GM23338 (cell line): Measurements from ENCODE around the gene IFT74. TPM values are rescaled to one million over a fixed set of nuclear protein-coding genes. Genes with fewer than 3 reads are reported as not detected.

Experiments used
- ATAC-seq: fragments of 200-7000 bp; cut with Tn5 transposase; 3 replicates; pipeline ENCODE4 v1.9.1; 2020
- DNase-seq: peaks from one replicate; pipeline ENCODE4 v3.0.0-alpha.2; 2015; ENCODE audit warnings: low spot score
- H2AFZ ChIP-seq: fragments of 200-600 bp; sonication (generic); 2 replicates; pipeline ENCODE4 v1.8.0; 2016; ENCODE audit warnings: antibody characterized with exemption, mild to moderate bottlenecking, moderate library complexity
- H3F3A ChIP-seq: fragments of 200-600 bp; sonication (generic); replicated peaks from 2 replicates; pipeline ENCODE4 v1.8.0; 2017; ENCODE audit warnings: antibody characterized with exemption, mixed run types, low read depth
- H3K27ac ChIP-seq: fragments of 200-600 bp; sonication (generic); 2 replicates; pipeline ENCODE4 v1.6.1; 2016; ENCODE audit warnings: low read depth
- H3K27me3 ChIP-seq: fragments of 200-600 bp; sonication (generic); 2 replicates; pipeline ENCODE4 v1.8.0; 2016; ENCODE audit warnings: mild to moderate bottlenecking, mixed run types, moderate library complexity; ENCODE audit not compliant: insufficient read depth
- H3K36me3 ChIP-seq: fragments of 200-600 bp; sonication (generic); 2 replicates; pipeline ENCODE4 v1.8.0; 2016; ENCODE audit warnings: mild to moderate bottlenecking; ENCODE audit not compliant: insufficient read depth
- H3K4me1 ChIP-seq: fragments of 200-600 bp; sonication (generic); 2 replicates; pipeline ENCODE4 v1.8.0; 2016; ENCODE audit warnings: mild to moderate bottlenecking, moderate library complexity; ENCODE audit not compliant: insufficient read depth
- H3K4me2 ChIP-seq: fragments of 200-600 bp; sonication (generic); 2 replicates; pipeline ENCODE4 v1.7.1; 2017; ENCODE audit warnings: mixed run types
- H3K4me3 ChIP-seq: fragments of 200-600 bp; sonication (generic); 2 replicates; pipeline ENCODE4 v1.6.1; 2016; ENCODE audit warnings: mixed run types
- H3K79me2 ChIP-seq: fragments of 200-600 bp; sonication (generic); replicated peaks from 2 replicates; pipeline ENCODE4 v1.8.0; 2017; ENCODE audit warnings: mild to moderate bottlenecking; ENCODE audit not compliant: insufficient read depth
- H3K9me2 ChIP-seq: fragments of 200-600 bp; sonication (generic); 2 replicates; pipeline ENCODE4 v1.8.0; 2017; ENCODE audit not compliant: insufficient read depth
- H4K20me1 ChIP-seq: fragments of 200-600 bp; sonication (generic); replicated peaks from 2 replicates; pipeline ENCODE4 v1.8.0; 2017; ENCODE audit warnings: mild to moderate bottlenecking; ENCODE audit not compliant: insufficient read depth
- H3K27ac Mint-ChIP-seq: 2 replicates; pipeline ENCODE4 v1.8.0; 2020; ENCODE audit warnings: inconsistent platforms, mild to moderate bottlenecking, moderate library complexity, mixed read lengths
- H3K27me3 Mint-ChIP-seq: 3 replicates; pipeline ENCODE4 v1.8.0; 2022; ENCODE audit warnings: low read depth, mild to moderate bottlenecking, moderate library complexity, mixed read lengths, inconsistent platforms; ENCODE audit not compliant: insufficient read depth, poor library complexity
- H3K36me3 Mint-ChIP-seq: 3 replicates; pipeline ENCODE4 v1.8.0; 2021; ENCODE audit warnings: low read depth, mild to moderate bottlenecking, inconsistent platforms, moderate library complexity, mixed read lengths
- H3K4me1 Mint-ChIP-seq: 3 replicates; pipeline ENCODE4 v1.8.0; 2020; ENCODE audit warnings: mild to moderate bottlenecking, inconsistent platforms, mixed read lengths
- H3K4me3 Mint-ChIP-seq: 3 replicates; pipeline ENCODE4 v1.8.0; 2021; ENCODE audit warnings: moderate library complexity, mild to moderate bottlenecking, inconsistent platforms, mixed read lengths
- H3K9me3 Mint-ChIP-seq: 3 replicates; pipeline ENCODE4 v1.8.0; 2020; ENCODE audit warnings: moderate library complexity, mild to moderate bottlenecking, inconsistent platforms, mixed read lengths
- CREB1 ChIP-seq: fragments of 250-450 bp; sonication (Bioruptor Pico); IDR thresholded peaks from 2 replicates; pipeline ENCODE4 v1.5.0; 2020; ENCODE audit warnings: low read depth, mild to moderate bottlenecking, moderate library complexity
- CTCF ChIP-seq, 2 experiments: fragments of 200-600 bp in 1 of 2; sonication (generic) in 1 of 2; conservative IDR thresholded peaks; 2 replicates each; pipeline versions ENCODE4 v1.5.1 to v1.6.1; 2016 to 2017; ENCODE audit warnings: antibody characterized with exemption in 2 of 2, low read depth in 2 of 2, mild to moderate bottlenecking in 2 of 2, moderate library complexity in 1 of 2
- ETS1 ChIP-seq: IDR thresholded peaks from 2 replicates; pipeline ENCODE4 v1.6.1; 2016; ENCODE audit warnings: antibody characterized with exemption
- EZH2 ChIP-seq: fragments of 200-600 bp; sonication (generic); IDR thresholded peaks from one replicate; pipeline ENCODE4 v1.8.0; 2017; ENCODE audit warnings: antibody characterized with exemption, mild to moderate bottlenecking, low read depth; ENCODE audit not compliant: unreplicated experiment
- EZH2phosphoT487 ChIP-seq: fragments of 200-600 bp; sonication (generic); IDR thresholded peaks from one replicate; pipeline ENCODE4 v1.8.1; 2018; ENCODE audit warnings: antibody characterized with exemption; ENCODE audit not compliant: unreplicated experiment
- JUNB ChIP-seq: IDR thresholded peaks from one replicate; pipeline ENCODE4 v1.6.1; 2016; ENCODE audit warnings: antibody characterized with exemption; ENCODE audit not compliant: unreplicated experiment
- NANOG ChIP-seq: IDR thresholded peaks from 2 replicates; pipeline ENCODE4 v1.6.1; 2016; ENCODE audit warnings: antibody characterized with exemption, borderline replicate concordance
- POLR2AphosphoS5 ChIP-seq: IDR thresholded peaks from 2 replicates; pipeline ENCODE4 v1.6.1; 2016; ENCODE audit warnings: antibody characterized with exemption, low read depth
- REST ChIP-seq: IDR thresholded peaks from one replicate; pipeline ENCODE4 v1.6.1; 2018; ENCODE audit warnings: antibody characterized with exemption; ENCODE audit not compliant: unreplicated experiment
- STAT1 ChIP-seq: IDR thresholded peaks from one replicate; pipeline ENCODE4 v1.6.1; 2016; ENCODE audit warnings: antibody characterized with exemption; ENCODE audit not compliant: unreplicated experiment
- ZNF114 ChIP-seq: fragments of 250-450 bp; sonication (Bioruptor Pico); IDR thresholded peaks from 2 replicates; pipeline ENCODE4 v1.5.0; 2020; ENCODE audit warnings: mild to moderate bottlenecking, moderate library complexity
- ZNF331 ChIP-seq: fragments of 250-450 bp; sonication (Bioruptor Pico); IDR thresholded peaks from 2 replicates; pipeline ENCODE4 v1.5.0; 2020; ENCODE audit warnings: low read depth, mild to moderate bottlenecking, moderate library complexity
- ZNF462 ChIP-seq: fragments of 250-450 bp; sonication (Bioruptor Pico); IDR thresholded peaks from 2 replicates; pipeline ENCODE4 v1.5.0; 2020; ENCODE audit warnings: mild to moderate bottlenecking, moderate library complexity
- polyA plus RNA-seq: library from polyadenylated mRNA; unstranded; fragments of >200 nt; fragmentation: Nextera tagmentation; extraction: Ambion mirVana; gene quantifications from 2 replicates; pipeline ENCODE4 v1.2.1, GENCODE V29; 2016
- total RNA-seq: library from RNA; depleted of rRNA; stranded (reverse); fragments of >200 nt; shearing (Covaris generic); gene quantifications from 2 replicates; pipeline ENCODE4 v1.2.3, GENCODE V29; 2014

The IFT74 gene
- total and polyA plus RNA-seq, 2 experiments from 2014 or later: 14.6 to 30.0 TPM

GRCh38 chr9:27005491-27005890 is 49.3 kb downstream of the IFT74 start, which contains the start of gene LRRC19:
TSS of gene LRRC19 (minus strand) at chr9:27005672. CDS start at chr9:26999694, 5,978 bp downstream.
- Mint-ChIP-seq H3K4me3 (no peak within 1 kb of the TSS), H3K27me3 (peaks cover 3% of the 10 kb centered on the region), H3K36me3 (no peaks in the 10 kb centered on the region; the same call in 2 of the 3 replicates), H3K4me1 (peaks cover 4% of the 10 kb centered on the region; the same call in 2 of the 3 replicates), H3K9me3 (no peaks in the 10 kb centered on the region; the same call in 2 of the 3 replicates), H3K27ac (no peak within 1 kb of the TSS)
- TF ChIP-seq ZNF331 (CRISPR knock-in tag) (no peak), EZH2phosphoT487 (no peak), REST (no peak), ETS1 (no peak), STAT1 (no peak), NANOG (no peak), ZNF114 (no peak), POLR2AphosphoS5 (no peak), CTCF (conservative IDR thresholded peaks at IDR 0.05; ENCODE audit: low read depth in 2 of 2) (no peak), EZH2 (no peak), JUNB (no peak), ZNF462 (no peak), CREB1 (CRISPR knock-in tag) (no peak)
- Histone ChIP-seq H2AFZ (no peak within 1 kb of the TSS), H4K20me1 (no peaks in the 10 kb centered on the region), H3K4me2 (no peak within 1 kb of the TSS), H3K4me3 (no peak within 1 kb of the TSS), H3K36me3 (no peaks in the 10 kb centered on the region), H3K27ac (peak within 1 kb of the TSS; percentile 27; the same call in 1 of the 2 replicates), H3K27me3 (no peaks in the 10 kb centered on the region), H3K79me2 (no peaks in the 10 kb centered on the region), H3K9me2 (no peaks in the 10 kb centered on the region), H3K4me1 (peaks cover 13% of the 10 kb centered on the region; the same call in 1 of the 2 replicates), H3F3A (no peaks in the 10 kb centered on the region)
- ATAC-seq (no peak), DNase-seq (no peak)
